Heart right ventricle (tissue), 16 donors: ENCODE results near the gene MOB3B. TPM values are rescaled to one million over a fixed set of nuclear protein-coding genes. Genes with fewer than 3 reads are reported as not detected.
"Not testable (repeated sequence)": the region's sequence is repeated elsewhere in the genome, so short reads cannot be mapped to it uniquely, and the experiment has no call there.

Experiments
- ATAC-seq, 8 donors: fragments of 200-7000 bp; cut with Tn5 transposase; one replicate each; pipeline ENCODE4 v1.9.1; 2020; ENCODE audit warnings: mild to moderate bottlenecking in 8 of 8, moderate library complexity in 8 of 8, moderate number of reproducible peaks in 1 of 8
- DNase-seq, 2 donors: peaks; one replicate each; pipeline ENCODE4 v3.0.0-alpha.2; 2020
- H3K27ac ChIP-seq, 10 donors: fragments of 200-600 bp; sonication (generic) in 2 of 10; one replicate each; pipeline versions ENCODE4 v1.5.0 to v1.8.0; 2020 to 2022; ENCODE audit warnings: mild to moderate bottlenecking in 3 of 10
- H3K27me3 ChIP-seq, 7 donors: fragments of 200-600 bp; one replicate each; pipeline ENCODE4 v1.8.0; 2021 to 2022; ENCODE audit warnings: mild to moderate bottlenecking in 2 of 7
- H3K36me3 ChIP-seq, 9 donors: fragments of 200-600 bp; sonication (generic) in 1 of 9; one replicate each; pipeline versions ENCODE4 v1.5.0 to v1.8.0; 2020 to 2022; ENCODE audit warnings: mild to moderate bottlenecking in 2 of 9
- H3K4me1 ChIP-seq, 9 donors: fragments of 200-600 bp; sonication (generic) in 1 of 9; one replicate each; pipeline versions ENCODE4 v1.5.0 to v1.8.0; 2020 to 2022; ENCODE audit warnings: mild to moderate bottlenecking in 4 of 9
- H3K4me3 ChIP-seq, 10 donors: fragments of 200-600 bp; sonication (generic) in 2 of 10; one replicate each; pipeline versions ENCODE4 v1.5.0 to v1.8.0; 2020 to 2022; ENCODE audit warnings: mild to moderate bottlenecking in 7 of 10, moderate library complexity in 2 of 10
- H3K9me3 ChIP-seq, 11 donors: fragments of 200-600 bp in 10 of 11; sonication (generic) in 2 of 11; one replicate each; pipeline versions ENCODE4 v1.5.0 to v1.8.0; 2013 to 2022; ENCODE audit warnings: mild to moderate bottlenecking in 2 of 11, control low read depth in 1 of 11, moderate library complexity in 1 of 11
- WGBS, 2 donors: extraction: QIAGEN DNeasy Blood & Tissue Kit; methylation state at CpG; one replicate each; pipeline ENCODE4 v1.1.7; 2013; ENCODE audit warnings: inconsistent platforms in 1 of 2; 5-methylcytosine and 5-hydroxymethylcytosine counted together
- intact Hi-C, 10 donors: fragments of 100-400 bp; cut with DNase I; formaldehyde crosslinking; loops; one replicate each; pipeline versions ENCODE4 v1.11.1 to v1.14.2; 2022
- polyA plus RNA-seq, 2 donors: library from polyadenylated mRNA; stranded (reverse); fragments of 200-250 nt; gene quantifications; one replicate each; pipeline ENCODE4 v1.2.3, GENCODE V29; 2013
- total RNA-seq, 10 donors: library from RNA; stranded (reverse); fragmentation: NEBNext Ultra II Directional in 3 of 10; extraction: Animal tissue kit (Norgen Biotek cat#: 25700) in 3 of 10; gene quantifications; one replicate each; pipeline versions ENCODE4 v1.2.1 to v1.2.4, GENCODE V29; 2021 to 2023
- TF ChIP-seq, protein P1 (sequence below), 9 donors: fragments of 200-600 bp; sonication (generic) in 2 of 9; IDR thresholded peaks; one replicate each; pipeline versions ENCODE4 v1.5.0 to v1.8.0; 2021 to 2022; ENCODE audit warnings: antibody characterized with exemption in 9 of 9, mild to moderate bottlenecking in 5 of 9, moderate library complexity in 1 of 9
- donor health status: Arrhythmogenic right ventricular cardiomyopathy.
- donor health status: ischemic (EF 13 %, LVEDD 7.1; RV severe dilation, severe dysfunction).
- donor health status: healthy with polysubstance abuse.
- donor health status: DM: no; HTN: yes; CAD: no.
- donor health status: DM: no; HTN: no; CAD: no.
- donor health status: ischemic (EF 25% LVEDD 6.9; RV normal size, moderate dysfunction).
- donor health status: ischemic (EF 25% LVEDD 5.7; RV mildly dilated, moderate dysfunction).
- donor health status: healthy.
- donor health status: DM: yes; HTN: yes; CAD: no.
- donor health status: Ischemic cardiomyopathy.
- donor health status: ischemic (EF 35%, LVEDD 5.7; RV mildly dilated, moderate dysfunction).
- donor health status: nonischemic (EF 11% LVEDD 7.7; RV severe dilation, severe dysfunction).
- donor health status: DM: yes; HTN: yes; CAD: no.
- donor health status: PGD.
- donor health status: ischemic (EF 29% LVEDD 5.4; RV normal size, mild dysfunction).
- donor health status: nonischemic (EF 23%, LVEDD 6.1; RV moderate dilation, normal function).

The MOB3B gene
- total and polyA plus RNA-seq, 12 donors = 0.39 to 2.3 (median 1.3) TPM

DNA sequence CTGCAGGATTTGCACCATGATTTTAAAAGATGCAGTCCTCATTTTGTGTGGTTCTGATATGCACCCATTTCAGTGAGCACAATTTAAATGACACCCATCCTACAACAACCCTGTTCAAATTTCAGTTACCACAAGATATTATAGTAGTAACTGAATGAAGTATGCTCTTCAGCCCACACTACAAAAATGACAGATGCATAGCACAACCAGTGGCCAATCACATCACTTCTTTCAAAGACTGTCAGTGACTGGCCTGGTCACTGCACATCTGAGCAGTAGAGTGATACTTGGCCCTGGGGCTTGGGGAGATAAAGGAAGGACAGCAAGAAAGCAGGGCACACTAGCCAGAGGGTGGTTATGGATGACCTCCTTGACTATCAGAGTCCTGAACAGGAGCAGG, 25.4 kb downstream of the MOB3B start:
- Histone ChIP-seq H3K4me3 (no peak overlapping the region), H3K27ac (no peak overlapping the region), H3K4me1 (peaks cover 0 to 10% (median 0%) of the 10 kb centered on the region in 9 donors), H3K27me3 (no peaks in the 10 kb centered on the region), H3K36me3 (no peaks in the 10 kb centered on the region), H3K9me3 (peaks cover 0 to 5% (median 0%) of the 10 kb centered on the region in 11 donors)
- TF ChIP-seq, protein P1, sequence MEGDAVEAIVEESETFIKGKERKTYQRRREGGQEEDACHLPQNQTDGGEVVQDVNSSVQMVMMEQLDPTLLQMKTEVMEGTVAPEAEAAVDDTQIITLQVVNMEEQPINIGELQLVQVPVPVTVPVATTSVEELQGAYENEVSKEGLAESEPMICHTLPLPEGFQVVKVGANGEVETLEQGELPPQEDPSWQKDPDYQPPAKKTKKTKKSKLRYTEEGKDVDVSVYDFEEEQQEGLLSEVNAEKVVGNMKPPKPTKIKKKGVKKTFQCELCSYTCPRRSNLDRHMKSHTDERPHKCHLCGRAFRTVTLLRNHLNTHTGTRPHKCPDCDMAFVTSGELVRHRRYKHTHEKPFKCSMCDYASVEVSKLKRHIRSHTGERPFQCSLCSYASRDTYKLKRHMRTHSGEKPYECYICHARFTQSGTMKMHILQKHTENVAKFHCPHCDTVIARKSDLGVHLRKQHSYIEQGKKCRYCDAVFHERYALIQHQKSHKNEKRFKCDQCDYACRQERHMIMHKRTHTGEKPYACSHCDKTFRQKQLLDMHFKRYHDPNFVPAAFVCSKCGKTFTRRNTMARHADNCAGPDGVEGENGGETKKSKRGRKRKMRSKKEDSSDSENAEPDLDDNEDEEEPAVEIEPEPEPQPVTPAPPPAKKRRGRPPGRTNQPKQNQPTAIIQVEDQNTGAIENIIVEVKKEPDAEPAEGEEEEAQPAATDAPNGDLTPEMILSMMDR (IDR thresholded peaks at IDR 0.05) = no peak
- intact Hi-C loops = no loop called here
- peak in 1 of 8 donors; percentile 38 for ATAC-seq
- no peak for DNase-seq

DNA sequence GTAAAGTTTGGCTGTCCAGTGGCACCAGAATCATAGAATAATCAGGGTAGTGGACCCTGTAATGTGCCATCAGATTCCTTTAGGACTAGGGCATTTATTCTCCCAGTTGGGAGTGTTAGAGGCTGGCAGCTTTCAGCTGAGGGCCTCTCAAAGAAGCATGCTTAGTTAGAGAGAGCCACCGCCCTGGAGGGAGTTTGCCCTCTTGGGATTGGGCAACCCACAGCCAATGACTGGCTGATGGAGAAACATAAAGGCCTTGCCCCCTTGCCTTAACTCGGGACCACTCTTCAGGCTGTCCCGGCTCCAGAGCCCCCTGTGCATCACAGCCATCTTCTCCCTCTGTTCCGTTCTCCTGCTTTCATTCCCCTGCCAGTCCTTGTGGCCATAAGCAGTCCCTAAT, 26.0 kb downstream of the MOB3B start:
- WGBS, 2 donors = 80 to 84% methylated on average over 4 of the region's 4 CpGs
- ATAC-seq (no peak), DNase-seq (no peak)
- peaks cover 0 to 16% (median 0%) of the 10 kb centered on the region in 9 donors for H3K4me1 ChIP-seq
- no peaks in the 10 kb centered on the region for H3K27me3 ChIP-seq
- H3K36me3 ChIP-seq = no peaks in the 10 kb centered on the region
- peaks cover 0 to 5% (median 0%) of the 10 kb centered on the region in 11 donors for H3K9me3 ChIP-seq
- no peak overlapping the region for H3K27ac ChIP-seq
- TF ChIP-seq, protein P1 (IDR thresholded peaks at IDR 0.05) = no peak
- no peak overlapping the region for H3K4me3 ChIP-seq
- intact Hi-C loops = no loop called here

- intact Hi-C loops = not testable (repeated sequence)
- 91% methylated on average over 3 of the region's 3 CpGs for WGBS, 2 donors
Observed at GRCh38 chr9:27500902-27501301, 28.7 kb downstream of the MOB3B start.

DNA sequence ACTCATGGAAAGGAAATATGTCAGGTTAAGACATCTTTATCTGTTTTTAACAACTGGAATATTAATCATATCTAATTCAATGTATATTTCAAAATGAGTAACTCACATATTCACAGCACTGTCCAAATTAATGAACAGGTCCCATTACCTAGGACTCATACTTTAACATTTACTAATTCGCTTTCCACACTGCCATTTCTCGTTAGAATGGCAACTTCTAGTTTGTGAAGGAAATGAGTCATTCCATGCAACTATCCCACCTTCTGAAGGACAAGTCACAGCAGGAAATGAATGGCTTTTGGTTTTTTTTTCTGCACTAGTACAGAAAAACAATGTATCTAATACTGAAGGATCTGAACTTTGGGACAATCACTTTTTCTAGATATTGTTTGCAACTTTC, 30.2 kb downstream of the MOB3B start:
- peak in 1 of 8 donors; percentile 50 for ATAC-seq
- WGBS, 2 donors = 54 to 67% methylated on average over 2 of the region's 2 CpGs
- intact Hi-C loops = loop anchor here in 1 of 10 donors (5.0 kb wide), 1 partner anchor 37 kb away; no protein-coding TSS in a partner anchor
- Histone ChIP-seq H3K4me3 (no peak overlapping the region), H3K27me3 (no peaks in the 10 kb centered on the region), H3K36me3 (no peaks in the 10 kb centered on the region), H3K9me3 (peaks cover 0 to under 1% (median 0%) of the 10 kb centered on the region in 11 donors), H3K4me1 (peaks cover 0 to 30% (median 16%) of the 10 kb centered on the region in 9 donors), H3K27ac (peak overlapping the region in 1 of 10 donors; percentile 36)
- no peak for DNase-seq
- TF ChIP-seq, protein P1 (IDR thresholded peaks at IDR 0.05) = no peak

More at GRCh38 chr9:27500902-27501301, 28.7 kb downstream of the MOB3B start:
- not testable (repeated sequence) for H3K4me3 ChIP-seq, DNase-seq, H3K27ac ChIP-seq, H3K27me3 ChIP-seq, H3K36me3 ChIP-seq, H3K9me3 ChIP-seq, ATAC-seq
- peaks cover 0 to 26% (median 8%) of the 10 kb centered on the region in 9 donors for H3K4me1 ChIP-seq

- TF ChIP-seq, protein P1 (IDR thresholded peaks at IDR 0.05) = no peak
- Histone ChIP-seq H3K27ac (no peak overlapping the region), H3K9me3 (no peaks in the 10 kb centered on the region), H3K4me3 (no peak overlapping the region), H3K4me1 (peaks cover 0 to 30% (median 16%) of the 10 kb centered on the region in 9 donors), H3K27me3 (no peaks in the 10 kb centered on the region), H3K36me3 (no peaks in the 10 kb centered on the region)
- DNase-seq (no peak), ATAC-seq (no peak)
- WGBS, 2 donors = 72 to 76% methylated on average over 11 of the region's 11 CpGs
- intact Hi-C loops = loop anchor here in 1 of 10 donors (5.0 kb wide), 1 partner anchor 36 kb away; no protein-coding TSS in a partner anchor
Observed at GRCh38 chr9:27497883-27498417, 31.7 kb downstream of the MOB3B start.
